SK-N-MC (cell line): ENCODE results near the gene MREG.

Experiments used
- EZH2 ChIP-seq: fragments of 200-600 bp; sonication (generic); IDR thresholded peaks from one replicate; pipeline ENCODE4 v1.6.1; 2017; ENCODE audit warnings: antibody characterized with exemption
- FOXP2 ChIP-seq: optimal IDR thresholded peaks from 2 replicates; pipeline ENCODE3; 2011; ENCODE audit warnings: mild to moderate bottlenecking, moderate library complexity; ENCODE audit not compliant: insufficient read depth; ENCODE audit errors: extremely low read length, control extremely low read depth
- POLR2AphosphoS5 ChIP-seq: IDR thresholded peaks from 2 replicates; pipeline ENCODE4 v1.6.1; 2012; ENCODE audit warnings: mild to moderate bottlenecking, low read depth, low read length, borderline replicate concordance

DNA sequence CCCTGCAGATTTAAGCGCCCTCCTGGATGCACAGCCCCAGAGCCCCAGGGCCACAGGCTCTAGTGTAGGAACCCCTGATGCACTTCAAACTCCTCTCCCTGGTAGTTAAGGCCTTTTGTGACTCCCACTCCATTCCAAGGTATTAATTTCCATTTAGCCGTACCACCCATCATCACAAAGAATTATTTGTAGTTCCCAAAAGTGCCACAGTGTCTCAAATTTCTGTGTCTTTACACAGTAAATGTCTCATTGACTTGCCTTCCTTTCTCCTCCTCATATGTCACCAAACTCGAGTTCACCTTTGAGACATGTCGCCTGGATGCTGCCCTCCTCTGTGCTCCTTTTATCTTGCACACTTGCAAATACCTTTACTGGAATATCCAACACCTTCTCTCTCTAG is 42.3 kb upstream of the MREG start:
- TF ChIP-seq EZH2 (no peak), POLR2AphosphoS5 (no peak), FOXP2 (no peak)
